Tibial nerve (tissue), 4 donors: ENCODE data around the gene CDC42EP5. TPM values are rescaled to one million over a fixed set of nuclear protein-coding genes. Genes with fewer than 3 reads are reported as not detected.
"Not testable (repeated sequence)": the region's sequence is repeated elsewhere in the genome, so short reads cannot be mapped to it uniquely, and the experiment has no call there.

ENCODE experiments used
- DNase-seq, 2 donors: peaks; one replicate each; pipeline ENCODE4 v3.0.0-alpha.2; 2019; ENCODE audit warnings: low spot score in 2 of 2
- H3K27ac ChIP-seq, 4 donors: fragments of 200-600 bp; sonication (generic) in 3 of 4; one replicate each; pipeline ENCODE4 v1.5.1; 2017 to 2019; ENCODE audit warnings: mild to moderate bottlenecking in 1 of 4
- H3K27me3 ChIP-seq, 2 donors: fragments of 200-600 bp; sonication (generic) in 1 of 2; one replicate each; pipeline versions ENCODE4 v1.5.1 to v1.6.0; 2017 to 2019
- H3K36me3 ChIP-seq, 3 donors: fragments of 200-600 bp; sonication (generic); one replicate each; pipeline ENCODE4 v1.5.1; 2018 to 2019
- H3K4me1 ChIP-seq, 4 donors: fragments of 200-600 bp; sonication (generic) in 3 of 4; one replicate each; pipeline ENCODE4 v1.5.1; 2017 to 2019
- H3K4me3 ChIP-seq, 4 donors: fragments of 200-600 bp; sonication (generic) in 3 of 4; one replicate each; pipeline ENCODE4 v1.5.1; 2017 to 2019; ENCODE audit warnings: mild to moderate bottlenecking in 1 of 4, moderate library complexity in 1 of 4
- H3K9me3 ChIP-seq, 4 donors: fragments of 200-600 bp; sonication (generic) in 3 of 4; one replicate each; pipeline ENCODE4 v1.5.1; 2017 to 2019
- CTCF ChIP-seq, 5 experiments: fragments of 200-600 bp in 3 of 5; fragments of 450-650 bp in 2 of 5; sonication (generic) in 3 of 5; IDR thresholded peaks; one replicate each; pipeline ENCODE4 v1.5.1; 2016 to 2019; ENCODE audit warnings: antibody characterized with exemption in 5 of 5, mild to moderate bottlenecking in 3 of 5, moderate library complexity in 2 of 5
- EP300 ChIP-seq, 2 donors: sonication (generic); formaldehyde crosslinking; IDR thresholded peaks; one replicate each; pipeline ENCODE4 v1.6.1; 2017; ENCODE audit warnings: antibody characterized with exemption in 2 of 2, mild to moderate bottlenecking in 1 of 2
- POLR2A ChIP-seq, 2 donors: fragments of 450-650 bp; IDR thresholded peaks; one replicate each; pipeline ENCODE4 v1.6.1; 2017; ENCODE audit warnings: antibody characterized with exemption in 2 of 2, mild to moderate bottlenecking in 2 of 2, moderate library complexity in 2 of 2
- WGBS, 2 donors: methylation state at CpG; one replicate each; pipeline ENCODE4 v1.1.5; 2018; 5-methylcytosine and 5-hydroxymethylcytosine counted together
- total RNA-seq, 4 donors: library from RNA; depleted of rRNA; stranded (reverse); fragments of >200 nt; gene quantifications; one replicate each; pipeline ENCODE4 v1.1.0, GENCODE V29; 2016

CDC42EP5 gene
- total RNA-seq, 4 donors from 2014 or later: 38.9 to 62.2 (median 50.2) TPM

- 62 to 89% methylated on average over 10 of the region's 10 CpGs for WGBS, 2 donors
- H3K9me3 ChIP-seq: no peaks in the 10 kb centered on the region
- no peaks in the 10 kb centered on the region for H3K36me3 ChIP-seq
- no peak for TF ChIP-seq EP300 (IDR thresholded peaks at IDR 0.05)
- TF ChIP-seq POLR2A (IDR thresholded peaks at IDR 0.05): no peak
- TF ChIP-seq CTCF (IDR thresholded peaks at IDR 0.05): no peak
- H3K27me3 ChIP-seq: no peaks in the 10 kb centered on the region
- DNase-seq: no peak
- no peak overlapping the region for H3K4me3 ChIP-seq
- H3K4me1 ChIP-seq: no peaks in the 10 kb centered on the region
- no peak overlapping the region for H3K27ac ChIP-seq
Measured at GRCh38 chr19:54506079-54506478, 33.0 kb upstream of the CDC42EP5 start.

- not testable (repeated sequence) for H3K9me3 ChIP-seq, H3K27me3 ChIP-seq, H3K36me3 ChIP-seq, H3K27ac ChIP-seq, H3K4me3 ChIP-seq, H3K4me1 ChIP-seq, DNase-seq
- WGBS, 2 donors: 82 to 85% methylated on average over 4 of the region's 4 CpGs
Measured at GRCh38 chr19:54505542-54505941, 32.4 kb upstream of the CDC42EP5 start.

- Histone ChIP-seq H3K4me1 (no peaks in the 10 kb centered on the region), H3K4me3 (no peak within 1 kb of the TSS), H3K36me3 (no peaks in the 10 kb centered on the region), H3K9me3 (no peaks in the 10 kb centered on the region), H3K27me3 (no peaks in the 10 kb centered on the region), H3K27ac (no peak within 1 kb of the TSS)
- TF ChIP-seq POLR2A (IDR thresholded peaks at IDR 0.05) (no peak), CTCF (IDR thresholded peaks at IDR 0.05) (no peak), EP300 (IDR thresholded peaks at IDR 0.05) (no peak)
- no peak for DNase-seq
- 65 to 75% methylated on average over 14 of the region's 14 CpGs for WGBS, 2 donors
Measured at GRCh38 chr19:54502518-54503048, 29.5 kb upstream of the CDC42EP5 start, which contains the start of gene LAIR2. TSS of gene LAIR2 (plus strand) at chr19:54502831. CDS start at chr19:54502919, 88 bp downstream.

GRCh38 chr19:54498451-54498772 is 25.3 kb upstream of the CDC42EP5 start:
- H3K36me3 ChIP-seq, H3K4me3 ChIP-seq, H3K9me3 ChIP-seq, DNase-seq, H3K4me1 ChIP-seq, H3K27me3 ChIP-seq, H3K27ac ChIP-seq: not testable (repeated sequence)
- WGBS, 2 donors: 73 to 79% methylated on average over 8 to 9 of the region's 9 CpGs

GRCh38 chr19:54497747-54498450 is 24.8 kb upstream of the CDC42EP5 start:
- DNase-seq, H3K27me3 ChIP-seq, H3K4me1 ChIP-seq, H3K36me3 ChIP-seq, H3K27ac ChIP-seq, H3K4me3 ChIP-seq, H3K9me3 ChIP-seq: not testable (repeated sequence)
- 75 to 85% methylated on average over 5 to 9 of the region's 15 CpGs for WGBS, 2 donors

- H3K4me1 ChIP-seq, H3K27ac ChIP-seq, H3K9me3 ChIP-seq, DNase-seq, H3K36me3 ChIP-seq, H3K4me3 ChIP-seq: not testable (repeated sequence)
- peaks cover 0 to 16% of the 10 kb centered on the region in 2 donors for H3K27me3 ChIP-seq
- WGBS, 2 donors: 68 to 73% methylated on average over 5 of the region's 5 CpGs
Measured at GRCh38 chr19:54495284-54495683, 22.2 kb upstream of the CDC42EP5 start.

GRCh38 chr19:54493967-54494585 is 21.0 kb upstream of the CDC42EP5 start:
- no peaks in the 10 kb centered on the region for H3K9me3 ChIP-seq
- no peaks in the 10 kb centered on the region for H3K36me3 ChIP-seq
- 72 to 74% methylated on average over 10 of the region's 10 CpGs for WGBS, 2 donors
- no peak overlapping the region for H3K4me3 ChIP-seq
- H3K27me3 ChIP-seq: peaks cover 0 to 16% of the 10 kb centered on the region in 2 donors
- DNase-seq: no peak
- no peaks in the 10 kb centered on the region for H3K4me1 ChIP-seq
- H3K27ac ChIP-seq: no peak overlapping the region
- TF ChIP-seq POLR2A (IDR thresholded peaks at IDR 0.05) (no peak), EP300 (IDR thresholded peaks at IDR 0.05) (no peak), CTCF (IDR thresholded peaks at IDR 0.05) (no peak)

GRCh38 chr19:54493056-54493455 is 20.0 kb upstream of the CDC42EP5 start:
- H3K4me1 ChIP-seq, H3K9me3 ChIP-seq, H3K27ac ChIP-seq, DNase-seq, H3K36me3 ChIP-seq, H3K4me3 ChIP-seq: not testable (repeated sequence)
- H3K27me3 ChIP-seq: peaks cover 0 to 16% of the 10 kb centered on the region in 2 donors
- WGBS, 2 donors: 76 to 79% methylated on average over 5 of the region's 5 CpGs
